ENCODE results near the gene FOXC1.

FOXC1 gene

DNA sequence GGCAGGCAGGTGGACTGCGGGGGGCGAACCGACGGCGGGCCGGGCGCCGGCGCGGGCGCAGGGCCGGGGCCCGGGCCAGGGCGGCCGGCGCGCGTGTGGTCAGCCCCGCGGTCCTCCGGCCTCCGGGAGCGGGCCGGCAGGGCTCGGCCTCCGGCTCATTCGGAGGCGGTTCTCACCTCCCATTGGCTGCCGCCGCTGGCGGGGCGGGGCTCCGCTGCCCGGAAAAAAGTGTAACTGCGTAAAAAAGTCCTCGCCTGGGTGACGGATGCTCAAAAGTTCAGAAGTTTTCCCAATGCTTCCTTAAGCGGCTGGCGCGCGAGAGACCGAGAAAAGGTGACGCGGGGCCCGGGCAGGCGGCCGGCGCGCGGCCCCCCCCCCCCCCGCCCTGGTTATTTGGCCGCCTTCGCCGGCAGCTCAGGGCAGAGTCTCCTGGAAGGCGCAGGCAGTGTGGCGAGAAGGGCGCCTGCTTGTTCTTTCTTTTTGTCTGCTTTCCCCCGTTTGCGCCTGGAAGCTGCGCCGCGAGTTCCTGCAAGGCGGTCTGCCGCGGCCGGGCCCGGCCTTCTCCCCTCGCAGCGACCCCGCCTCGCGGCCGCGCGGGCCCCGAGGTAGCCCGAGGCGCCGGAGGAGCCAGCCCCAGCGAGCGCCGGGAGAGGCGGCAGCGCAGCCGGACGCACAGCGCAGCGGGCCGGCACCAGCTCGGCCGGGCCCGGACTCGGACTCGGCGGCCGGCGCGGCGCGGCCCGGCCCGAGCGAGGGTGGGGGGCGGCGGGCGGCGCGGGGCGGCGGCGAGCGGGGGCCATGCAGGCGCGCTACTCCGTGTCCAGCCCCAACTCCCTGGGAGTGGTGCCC lies at the start of gene FOXC1:
TSS of gene FOXC1 (plus strand) at position 268 of the 849 bp plus-strand sequence. CDS start at position 799, 531 bp downstream.
- DNase-seq = peak; percentile 82

DNA sequence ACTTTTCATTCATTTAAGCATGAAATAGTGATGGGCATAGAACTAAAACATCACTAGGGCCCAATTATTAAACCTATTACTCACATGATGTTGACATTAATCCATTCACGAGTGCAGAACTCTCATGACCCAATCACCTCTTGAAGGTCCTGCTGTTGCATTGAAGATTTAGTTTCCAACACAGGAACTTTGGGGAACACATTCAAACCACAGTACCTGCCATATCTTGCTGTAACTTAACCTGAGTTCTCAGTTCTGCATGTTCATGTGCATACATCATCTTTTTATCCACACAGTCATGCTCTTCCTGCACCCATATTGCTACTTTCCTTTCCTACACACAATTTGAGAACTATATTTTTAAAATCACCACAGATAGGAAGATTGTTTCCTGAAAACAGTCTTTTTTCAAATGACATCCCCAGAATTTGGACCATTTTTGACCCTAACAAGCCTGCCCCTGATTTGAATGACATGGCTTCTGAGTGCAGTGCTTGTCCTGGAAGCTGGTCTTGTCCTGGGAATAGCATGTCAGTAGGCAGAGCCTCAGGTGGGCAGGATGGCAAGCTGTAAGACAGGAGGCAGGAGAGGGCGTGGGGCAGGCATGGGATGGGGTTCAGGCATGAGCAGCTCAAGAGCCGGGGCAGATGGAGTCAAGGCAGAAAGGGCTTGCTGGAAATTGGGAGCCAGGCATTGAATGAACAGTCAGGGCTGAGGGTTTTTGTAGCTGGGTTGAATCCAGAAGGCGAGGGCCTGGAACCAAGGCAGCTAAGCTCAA lies 49.2 kb upstream of the FOXC1 start:
- no peak for DNase-seq

DNA sequence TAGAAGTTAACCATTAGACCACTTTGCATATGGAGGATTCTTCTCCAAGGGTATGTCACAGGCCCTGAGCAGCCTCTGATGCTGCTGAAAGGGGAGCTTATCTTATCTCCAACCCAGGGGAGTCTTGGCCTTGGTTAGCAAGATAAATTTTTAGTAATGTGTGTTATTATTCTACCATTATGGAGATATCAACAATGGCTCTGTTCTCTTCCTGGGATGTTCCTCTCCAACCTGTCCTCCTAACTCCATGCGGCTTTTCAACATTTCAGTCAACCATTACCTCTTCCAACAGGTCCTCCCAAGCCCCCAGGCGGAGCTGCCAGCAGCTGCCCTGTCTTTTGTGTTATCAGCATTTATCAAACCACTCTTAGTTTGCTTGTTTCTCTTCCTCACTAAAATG lies 48.4 kb upstream of the FOXC1 start:
- no peak for DNase-seq

- no peak for DNase-seq
These were observed 47.4 kb upstream of the FOXC1 start for GRCh38 chr6:1562171-1562955.

DNA sequence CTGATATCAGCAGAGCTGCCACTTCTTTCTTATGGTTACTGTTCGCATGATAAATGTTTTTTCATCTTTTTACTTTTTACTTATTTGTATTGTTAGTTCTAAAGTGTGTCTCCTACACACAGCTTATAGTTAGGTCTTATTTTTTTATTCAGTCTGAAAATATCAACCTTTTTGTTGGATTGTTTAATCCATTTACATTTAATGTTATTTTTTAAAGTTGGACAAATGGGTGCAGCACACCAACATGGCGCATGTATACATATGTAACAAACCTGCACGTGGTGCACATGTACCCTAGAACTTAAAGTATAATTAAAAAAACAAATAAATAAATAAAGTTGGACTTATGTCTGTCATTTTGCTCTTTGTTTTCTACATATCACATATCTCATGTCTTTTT lies 40.3 kb upstream of the FOXC1 start:
- DNase-seq = no peak

- DNase-seq = no peak
These were observed 38.9 kb upstream of the FOXC1 start for GRCh38 chr6:1570848-1571247.

DNA sequence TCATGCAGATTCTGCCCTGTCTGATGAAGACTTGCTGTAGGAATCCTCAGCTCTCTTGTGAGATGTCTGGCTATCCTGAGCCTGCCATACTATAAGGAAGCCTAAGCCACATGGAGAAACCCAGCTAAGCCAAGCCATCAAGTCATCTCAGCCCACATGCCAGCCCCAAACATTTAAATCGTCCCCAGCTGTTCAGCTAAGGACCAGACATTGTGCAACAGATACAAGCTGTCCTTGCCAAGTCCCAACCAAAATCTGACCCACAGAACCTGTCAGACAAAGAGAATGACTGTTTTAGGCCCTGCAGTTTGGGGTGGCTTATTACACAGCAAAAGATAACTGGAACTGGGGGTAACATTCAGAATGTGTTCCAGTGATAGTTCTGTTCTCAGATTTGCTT lies 36.8 kb upstream of the FOXC1 start:
- DNase-seq = no peak

- no peak for DNase-seq
These were observed 35.5 kb upstream of the FOXC1 start for GRCh38 chr6:1574083-1574761.

- no peak for DNase-seq
These were observed 34.9 kb upstream of the FOXC1 start for GRCh38 chr6:1574890-1575209.

DNA sequence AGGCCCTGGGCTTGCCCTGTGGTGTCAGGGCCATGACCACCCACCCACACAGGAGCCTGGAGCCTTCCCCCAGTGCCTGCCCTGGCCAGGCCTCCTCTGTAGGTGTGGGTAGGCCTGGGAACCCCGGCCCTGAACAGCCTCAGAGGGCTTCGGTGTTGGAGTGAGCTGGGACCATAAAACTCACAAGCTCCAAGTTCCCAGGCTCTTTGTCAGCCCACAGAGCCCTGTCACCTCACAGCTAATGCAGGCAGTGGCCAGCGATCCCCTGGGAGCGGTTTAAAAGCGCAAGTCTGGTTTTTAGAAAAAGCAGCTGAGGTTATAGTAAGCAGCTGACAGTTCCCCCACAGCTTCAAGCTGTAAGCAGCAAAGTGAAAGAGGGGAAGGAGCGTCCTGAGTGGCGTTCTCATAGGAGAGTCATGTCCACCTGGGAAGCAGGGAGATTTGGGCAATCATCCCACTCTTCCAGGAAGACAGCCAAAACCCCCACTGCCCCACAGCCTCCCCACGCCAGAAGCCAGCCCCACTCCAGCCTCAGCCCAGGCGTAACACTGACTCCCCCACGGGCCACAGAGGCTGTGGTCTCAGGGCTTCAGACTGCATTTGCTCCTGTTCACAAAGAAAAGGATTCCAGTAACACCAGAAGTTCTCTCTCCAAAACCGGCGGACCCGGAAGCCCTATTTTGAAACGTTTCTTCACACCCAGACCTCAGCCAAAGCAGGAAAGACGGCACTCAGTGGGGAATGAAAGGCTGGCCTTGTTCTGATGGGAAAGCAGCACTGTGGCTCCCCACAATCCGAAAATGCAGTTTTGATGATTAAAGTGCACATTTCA lies 34.3 kb upstream of the FOXC1 start:
- no peak for DNase-seq

- no peak for DNase-seq
These were observed 33.5 kb upstream of the FOXC1 start for GRCh38 chr6:1576166-1576565.

DNA sequence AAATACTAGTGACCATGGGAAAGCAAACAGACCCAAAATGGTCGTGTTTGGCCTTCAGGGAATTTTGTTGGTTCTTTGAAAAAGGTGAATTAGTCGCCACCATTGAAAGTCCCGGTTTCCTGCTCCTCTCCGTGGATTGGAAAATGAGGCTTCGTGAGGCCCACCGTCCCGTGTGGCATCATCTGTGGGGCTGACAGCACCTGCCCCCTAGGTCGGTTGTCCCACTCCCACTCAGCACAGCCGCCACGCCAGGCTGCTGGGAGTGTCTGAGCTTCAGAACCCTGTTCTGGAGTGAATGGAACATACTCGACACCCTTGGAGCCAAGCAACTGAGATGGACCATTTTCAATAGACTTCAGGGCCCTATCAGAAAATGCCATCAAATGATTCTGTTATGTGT lies 33.0 kb upstream of the FOXC1 start:
- DNase-seq = no peak

GRCh38 chr6:1577146-1577680 lies 32.5 kb upstream of the FOXC1 start:
- DNase-seq = no peak

DNA sequence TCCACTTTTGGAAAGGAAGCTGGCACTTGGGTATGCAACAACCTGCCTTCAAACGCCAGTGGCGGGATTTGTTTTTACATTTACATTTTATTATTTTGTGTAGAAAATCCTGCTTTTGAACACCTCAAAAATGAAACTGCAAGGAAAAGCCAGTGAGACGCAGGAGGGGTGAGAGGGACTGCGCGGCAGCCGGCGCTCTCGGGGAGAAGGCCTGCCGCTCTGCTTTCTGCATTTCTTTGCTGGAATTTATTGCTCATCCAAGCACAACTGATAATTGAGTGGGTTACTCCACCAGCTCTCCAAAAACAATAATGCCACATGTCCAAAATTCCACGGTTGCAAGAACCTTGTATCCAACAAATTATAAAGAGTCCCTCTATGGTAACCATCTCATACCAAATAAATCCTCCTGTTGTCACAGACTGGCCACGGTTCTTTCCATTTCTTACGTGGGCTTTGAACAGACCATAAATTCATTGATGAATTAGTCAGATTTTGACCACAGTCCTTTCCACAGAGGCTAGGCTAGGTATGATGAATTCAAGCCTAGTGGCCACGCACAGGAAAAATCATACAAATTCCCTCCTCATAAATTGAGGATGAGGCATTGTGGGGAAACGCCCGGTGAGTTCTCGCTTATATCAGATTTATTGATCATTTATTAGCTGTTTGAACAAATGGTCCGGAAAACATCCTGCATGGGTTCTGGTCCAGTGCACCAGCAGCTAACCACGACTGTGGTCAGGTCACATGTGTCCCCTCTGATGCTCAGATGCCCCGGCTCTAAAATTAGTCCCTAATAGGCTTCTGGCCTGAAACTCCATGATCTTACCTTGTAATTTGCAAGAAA lies 31.6 kb upstream of the FOXC1 start:
- DNase-seq = no peak

DNA sequence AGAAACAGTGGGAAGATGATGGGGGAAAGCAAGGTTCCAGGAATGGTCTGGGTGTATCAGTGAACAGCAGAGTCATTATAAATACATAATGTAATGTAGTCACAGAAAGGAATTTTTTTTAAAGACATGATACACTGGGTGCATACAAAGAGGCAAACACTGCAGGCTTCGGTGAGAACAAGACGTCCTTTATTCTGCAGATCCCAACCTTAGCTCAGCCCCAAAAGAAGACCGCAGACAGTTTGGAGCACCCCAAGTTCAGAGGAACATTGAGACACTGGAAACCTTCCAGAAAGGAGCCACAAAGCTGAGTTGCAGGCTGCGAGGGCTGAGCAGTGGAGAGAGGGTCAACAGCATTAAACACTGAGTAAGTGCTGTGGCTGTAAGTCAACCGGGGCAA lies 30.6 kb upstream of the FOXC1 start:
- DNase-seq = no peak

DNA sequence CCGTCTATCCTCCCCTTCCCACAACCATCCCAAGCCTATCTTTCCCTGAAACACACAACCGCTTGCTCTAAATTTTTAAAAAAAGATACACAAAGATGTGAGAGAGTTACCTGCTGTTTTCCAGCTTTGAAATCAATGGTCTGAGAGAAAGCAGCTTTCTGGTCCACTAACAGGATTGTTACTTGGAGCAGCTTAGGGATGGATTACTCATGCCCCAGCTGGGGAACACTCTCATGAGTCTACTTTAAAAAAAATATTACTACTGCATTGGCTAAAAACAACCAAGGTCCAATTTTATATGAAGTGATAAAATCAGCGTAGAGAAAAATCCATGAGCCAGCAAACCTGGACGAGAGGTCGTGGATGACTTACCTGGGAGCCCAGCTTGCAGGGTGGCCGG lies 29.6 kb upstream of the FOXC1 start:
- no peak for DNase-seq

- DNase-seq = no peak
These were observed 29.1 kb upstream of the FOXC1 start for GRCh38 chr6:1580585-1580984.

GRCh38 chr6:1581120-1581991 lies 28.4 kb upstream of the FOXC1 start:
- DNase-seq = no peak

GRCh38 chr6:1584146-1584545 lies 25.6 kb upstream of the FOXC1 start:
- DNase-seq = no peak

Data from AML-193 (cell line).